Osteoblast (primary cell): ENCODE data around the gene PDLIM7. TPM values are rescaled to one million over a fixed set of nuclear protein-coding genes. Genes with fewer than 3 reads are reported as not detected.
"Not testable (repeated sequence)": the region's sequence is repeated elsewhere in the genome, so short reads cannot be mapped to it uniquely, and the experiment has no call there.

Source experiments
- DNase-seq: peaks from one replicate; pipeline ENCODE4 v3.0.0; 2011; ENCODE audit warnings: low spot score, mixed read lengths; ENCODE audit not compliant: insufficient read length; ENCODE audit errors: missing footprints
- H2AFZ ChIP-seq: 2 replicates; pipeline ENCODE4 v1.6.0; 2011; ENCODE audit warnings: mild to moderate bottlenecking, low read length
- H3K27ac ChIP-seq: 2 replicates; pipeline ENCODE4 v1.5.1; 2011; ENCODE audit warnings: mild to moderate bottlenecking, low read depth, low read length, moderate library complexity
- H3K27me3 ChIP-seq: 2 replicates; pipeline ENCODE4 v1.6.0; 2012; ENCODE audit warnings: mild to moderate bottlenecking, control low read depth, inconsistent platforms, low read length, moderate library complexity; ENCODE audit not compliant: insufficient read depth
- H3K36me3 ChIP-seq: 2 replicates; pipeline ENCODE4 v1.5.1; 2011; ENCODE audit warnings: mild to moderate bottlenecking, low read length, control low read depth, moderate library complexity; ENCODE audit not compliant: insufficient read depth
- H3K4me1 ChIP-seq: 2 replicates; pipeline ENCODE4 v1.5.1; 2011; ENCODE audit warnings: mild to moderate bottlenecking, low read length, control low read depth, moderate library complexity; ENCODE audit not compliant: insufficient read depth
- H3K4me2 ChIP-seq: 2 replicates; pipeline ENCODE4 v1.6.0; 2011; ENCODE audit warnings: mild to moderate bottlenecking, low read length; ENCODE audit not compliant: insufficient read depth
- H3K4me3 ChIP-seq: fragments of 200-600 bp; sonication (generic); 3 replicates; pipeline ENCODE4 v1.5.1; 2012; ENCODE audit warnings: mild to moderate bottlenecking, low read length, inconsistent platforms; ENCODE audit not compliant: insufficient read depth
- H3K79me2 ChIP-seq: 2 replicates; pipeline ENCODE4 v1.6.0; 2012; ENCODE audit warnings: mild to moderate bottlenecking, low read length, control low read depth, inconsistent platforms; ENCODE audit not compliant: insufficient read depth
- H3K9me3 ChIP-seq: 2 replicates; pipeline ENCODE4 v1.5.1; 2011; ENCODE audit warnings: low read depth, low read length, control low read depth
- H4K20me1 ChIP-seq: 2 replicates; pipeline ENCODE4 v1.6.0; 2012; ENCODE audit warnings: mild to moderate bottlenecking, low read length, control low read depth; ENCODE audit not compliant: insufficient read depth
- CTCF ChIP-seq: IDR thresholded peaks from 2 replicates; pipeline ENCODE4 v1.5.1; 2011; ENCODE audit warnings: mild to moderate bottlenecking, low read depth, low read length, moderate library complexity; ENCODE audit errors: extremely low read depth
- total RNA-seq: library from RNA; depleted of rRNA; stranded (reverse); fragments of >200 nt; gene quantifications from 2 replicates; pipeline ENCODE4 v1.2.3, GENCODE V29; 2012

The PDLIM7 gene
- total RNA-seq, 1 donor = 159 TPM

GRCh38 chr5:177486256-177486655, 11.1 kb downstream of the PDLIM7 start:
- Histone ChIP-seq H3K27me3 (no peaks in the 10 kb centered on the region), H3K4me3 (no peak overlapping the region), H3K4me1 (peaks cover 5% of the 10 kb centered on the region), H3K4me2 (no peak overlapping the region), H3K9me3 (no peaks in the 10 kb centered on the region), H3K79me2 (peaks cover 41% of the 10 kb centered on the region), H4K20me1 (peaks cover 71% of the 10 kb centered on the region), H2AFZ (no peak overlapping the region), H3K36me3 (peaks cover 96% of the 10 kb centered on the region), H3K27ac (no peak overlapping the region)
- TF ChIP-seq CTCF = no peak
- no peak for DNase-seq

DNA sequence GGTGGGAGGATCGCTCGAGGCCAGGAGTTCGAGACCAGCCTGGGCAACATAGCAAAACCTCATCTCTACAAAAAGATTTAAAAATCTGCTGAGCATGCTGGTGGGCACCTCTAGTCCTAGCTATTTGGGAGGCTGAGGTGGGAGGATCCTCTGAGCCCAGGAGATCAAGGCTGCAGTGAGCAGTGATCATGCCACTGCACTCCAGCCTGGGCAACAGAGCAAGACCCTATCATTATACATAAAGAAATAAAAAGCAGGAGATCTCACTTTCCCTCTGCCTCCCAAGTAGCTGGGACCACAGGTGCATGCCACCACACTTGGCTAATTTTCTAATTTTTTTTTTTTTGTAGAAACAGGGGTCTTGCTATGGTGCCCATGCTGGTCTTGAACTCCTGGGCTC, 11.7 kb downstream of the PDLIM7 start:
- DNase-seq, H2AFZ ChIP-seq, H3K4me2 ChIP-seq, H3K4me3 ChIP-seq, H3K4me1 ChIP-seq, H3K27ac ChIP-seq, H3K27me3 ChIP-seq, H3K9me3 ChIP-seq: not testable (repeated sequence)
- peaks cover 91% of the 10 kb centered on the region for H3K36me3 ChIP-seq
- peaks cover 66% of the 10 kb centered on the region for H4K20me1 ChIP-seq
- H3K79me2 ChIP-seq = peaks cover 36% of the 10 kb centered on the region

DNA sequence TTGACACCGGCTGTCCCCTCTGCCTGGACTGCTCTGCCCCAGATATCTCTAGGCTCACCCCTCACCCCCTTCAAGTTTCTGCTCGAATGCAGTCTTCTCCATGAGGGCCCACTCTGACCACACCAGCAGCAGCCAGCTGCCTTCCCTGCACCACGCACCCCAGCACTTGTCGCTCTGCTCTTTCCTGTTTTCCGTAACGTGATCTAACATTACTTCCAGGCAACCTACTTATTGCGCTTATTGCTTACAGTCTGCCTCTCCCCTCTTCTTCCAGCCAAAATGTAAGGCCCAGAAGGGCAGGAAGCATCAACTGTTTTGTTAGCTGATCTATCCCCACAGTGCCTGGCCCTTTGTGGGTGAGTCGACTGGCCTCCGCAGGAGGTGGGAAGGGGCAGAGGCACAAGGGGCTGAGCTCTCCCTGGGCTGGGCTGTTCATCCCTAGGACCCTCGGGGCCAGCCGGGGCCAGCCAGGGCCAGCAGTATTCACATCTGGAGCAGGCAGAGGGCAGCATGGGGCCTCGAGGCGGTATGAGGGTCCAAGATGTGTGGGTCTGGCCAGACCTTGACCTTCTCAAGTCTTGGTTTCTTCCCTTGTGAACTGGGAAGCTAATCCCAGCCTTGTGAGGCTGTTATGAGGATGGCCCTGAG, 12.4 kb downstream of the PDLIM7 start:
- H3K27ac ChIP-seq = no peak overlapping the region

GRCh38 chr5:177483994-177484901, 13.2 kb downstream of the PDLIM7 start:
- DNase-seq = no peak
- Histone ChIP-seq H3K27ac (no peak overlapping the region), H3K27me3 (no peaks in the 10 kb centered on the region), H3K9me3 (no peaks in the 10 kb centered on the region), H3K4me2 (no peak overlapping the region), H3K4me3 (no peak overlapping the region), H3K79me2 (peaks cover 24% of the 10 kb centered on the region), H2AFZ (no peak overlapping the region), H4K20me1 (peaks cover 58% of the 10 kb centered on the region), H3K36me3 (peaks cover 85% of the 10 kb centered on the region), H3K4me1 (peaks cover 11% of the 10 kb centered on the region)
- no peak for TF ChIP-seq CTCF

More for the DNA sequence above, 12.4 kb downstream of the PDLIM7 start:
- Histone ChIP-seq H3K4me3 (no peak overlapping the region), H3K79me2 (peaks cover 29% of the 10 kb centered on the region), H3K27me3 (no peaks in the 10 kb centered on the region), H3K4me1 (peaks cover 4% of the 10 kb centered on the region), H4K20me1 (peaks cover 62% of the 10 kb centered on the region), H3K4me2 (no peak overlapping the region), H2AFZ (no peak overlapping the region), H3K9me3 (no peaks in the 10 kb centered on the region), H3K36me3 (peaks cover 87% of the 10 kb centered on the region)
- no peak for TF ChIP-seq CTCF
- DNase-seq = no peak
